Stimulated activated CD4-positive, alpha-beta T cell treated with anti-CD3 and anti-CD28 coated beads, Interleukin-1b, Interleukin-23, amount 100 ng/mL, for 1 hour (primary cell): ENCODE data around the gene FCGR2B.
"Not testable (repeated sequence)": the region's sequence is repeated elsewhere in the genome, so short reads cannot be mapped to it uniquely, and the experiment has no call there.

Source experiments
- DNase-seq, 2 donors: peaks; one replicate each; pipeline ENCODE4 v3.0.0-alpha.2; 2020; ENCODE audit warnings: low read depth in 2 of 2

FCGR2B gene

DNA sequence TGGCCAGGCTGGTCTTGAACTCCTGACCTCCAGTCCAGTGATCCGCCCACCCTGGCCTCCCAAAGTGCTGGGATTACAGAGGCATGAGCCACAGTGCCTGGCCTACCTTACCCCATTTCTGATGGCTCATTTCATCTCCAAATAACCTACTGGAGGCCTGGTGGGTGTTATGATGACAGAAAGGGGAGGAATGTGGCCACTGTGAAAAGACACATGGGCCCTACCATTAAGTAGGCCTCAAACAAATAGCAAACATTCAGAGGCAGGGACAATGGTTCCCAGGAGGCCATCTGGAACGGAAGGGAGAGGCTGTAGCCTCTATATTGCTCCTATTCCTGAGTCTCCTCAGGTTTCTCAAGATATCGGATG, 43.2 kb downstream of the FCGR2B start:
- DNase-seq, result no peak

DNA sequence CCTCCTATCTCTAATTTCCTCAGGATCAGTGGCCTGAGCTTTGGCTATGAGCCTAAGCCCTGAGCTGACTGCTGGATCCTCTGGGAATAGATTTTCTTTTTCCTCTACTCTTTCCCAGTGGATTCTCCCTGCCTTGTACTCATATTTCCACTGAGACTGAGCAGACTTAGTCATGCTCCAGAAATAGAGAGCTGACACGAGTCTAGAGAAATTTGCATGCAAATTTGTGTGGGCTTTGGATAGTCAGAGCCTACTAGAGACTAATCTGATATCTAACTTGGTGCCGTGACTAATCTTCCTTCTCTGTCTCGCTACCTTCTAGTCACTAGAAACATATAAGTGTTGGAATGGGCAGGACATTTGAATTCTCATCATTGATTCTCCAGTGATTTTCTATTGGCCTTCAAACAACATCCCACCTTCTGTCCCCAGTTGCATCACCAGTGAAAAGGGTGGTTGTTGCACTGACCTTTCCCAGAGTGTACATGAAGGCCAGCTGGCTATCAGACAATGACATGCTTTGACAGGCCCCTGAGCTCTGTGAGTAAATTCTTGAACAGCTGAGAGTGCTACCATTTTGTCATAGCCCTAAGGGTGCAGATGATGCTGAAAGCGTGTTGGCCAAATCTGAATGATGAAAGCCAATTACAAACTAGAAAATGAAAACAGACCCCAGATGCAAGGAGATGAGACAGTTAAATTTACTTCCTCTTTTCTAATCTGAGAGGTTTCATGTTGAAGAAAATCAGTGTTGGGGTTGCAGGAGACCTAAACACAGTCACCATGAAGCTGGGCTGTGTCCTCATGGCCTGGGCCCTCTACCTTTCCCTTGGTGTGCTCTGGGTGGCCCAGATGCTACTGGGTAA, 43.8 kb downstream of the FCGR2B start, which contains the start of gene FCRLA:
Gene FCRLA (plus strand): TSS at position 748 of the 866 bp plus-strand sequence. CDS start 36 bp downstream, at position 784.
- no peak for DNase-seq

DNA sequence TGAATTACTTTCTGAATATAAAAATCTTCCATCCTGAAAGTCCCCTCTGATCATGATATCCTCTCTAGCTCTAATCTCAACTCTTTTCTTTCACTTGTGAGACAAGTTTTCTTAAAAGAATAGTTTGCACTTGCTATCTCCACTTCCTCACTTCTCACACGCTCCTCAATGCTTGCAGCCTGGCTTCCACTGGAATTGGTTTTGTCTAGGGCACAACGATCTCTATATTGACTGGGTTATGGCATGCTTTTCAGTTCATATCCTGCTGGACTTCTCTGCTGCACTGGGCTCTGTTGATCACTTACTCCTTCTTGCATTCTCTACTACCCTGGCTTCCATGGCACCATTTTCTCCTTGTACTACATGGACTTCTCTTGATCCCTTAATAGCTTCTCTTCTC, 44.6 kb downstream of the FCGR2B start:
- DNase-seq, result no peak

DNA sequence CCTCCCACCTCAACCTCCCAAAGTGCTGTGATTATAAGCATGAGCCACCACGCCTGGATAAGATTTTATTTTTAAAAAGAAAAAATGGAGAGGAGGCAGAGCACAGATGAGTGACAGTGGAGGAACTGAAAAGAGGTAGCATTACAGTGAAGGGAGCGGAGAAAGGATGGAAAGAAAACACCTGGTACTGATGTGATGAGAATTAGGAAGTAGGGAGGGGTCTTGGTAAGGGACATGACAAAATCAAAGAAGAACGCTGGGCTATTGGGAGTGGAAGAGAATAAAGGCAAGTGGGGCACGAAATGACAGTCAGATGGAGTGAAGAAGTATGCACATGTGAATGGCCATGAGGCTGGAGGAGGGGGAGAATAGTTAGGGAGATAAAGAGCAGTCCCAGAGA, 46.4 kb downstream of the FCGR2B start:
- no peak for DNase-seq

DNA sequence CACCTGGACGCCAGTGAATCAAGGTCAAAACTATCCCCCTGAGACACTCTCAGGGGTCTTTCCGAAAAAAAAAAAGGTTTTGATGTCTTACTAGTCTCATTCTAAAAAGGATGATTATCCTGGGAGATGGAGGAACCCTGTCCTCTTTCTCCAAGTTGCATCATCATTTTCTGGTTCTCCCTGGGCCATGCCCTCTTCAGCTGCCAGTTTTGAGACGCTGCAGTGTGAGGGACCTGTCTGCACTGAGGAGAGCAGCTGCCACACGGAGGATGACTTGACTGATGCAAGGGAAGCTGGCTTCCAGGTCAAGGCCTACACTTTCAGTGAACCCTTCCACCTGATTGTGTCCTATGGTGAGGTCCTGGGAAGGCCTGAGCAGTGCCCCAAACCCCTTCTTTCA, 47.6 kb downstream of the FCGR2B start:
- no peak for DNase-seq

DNA sequence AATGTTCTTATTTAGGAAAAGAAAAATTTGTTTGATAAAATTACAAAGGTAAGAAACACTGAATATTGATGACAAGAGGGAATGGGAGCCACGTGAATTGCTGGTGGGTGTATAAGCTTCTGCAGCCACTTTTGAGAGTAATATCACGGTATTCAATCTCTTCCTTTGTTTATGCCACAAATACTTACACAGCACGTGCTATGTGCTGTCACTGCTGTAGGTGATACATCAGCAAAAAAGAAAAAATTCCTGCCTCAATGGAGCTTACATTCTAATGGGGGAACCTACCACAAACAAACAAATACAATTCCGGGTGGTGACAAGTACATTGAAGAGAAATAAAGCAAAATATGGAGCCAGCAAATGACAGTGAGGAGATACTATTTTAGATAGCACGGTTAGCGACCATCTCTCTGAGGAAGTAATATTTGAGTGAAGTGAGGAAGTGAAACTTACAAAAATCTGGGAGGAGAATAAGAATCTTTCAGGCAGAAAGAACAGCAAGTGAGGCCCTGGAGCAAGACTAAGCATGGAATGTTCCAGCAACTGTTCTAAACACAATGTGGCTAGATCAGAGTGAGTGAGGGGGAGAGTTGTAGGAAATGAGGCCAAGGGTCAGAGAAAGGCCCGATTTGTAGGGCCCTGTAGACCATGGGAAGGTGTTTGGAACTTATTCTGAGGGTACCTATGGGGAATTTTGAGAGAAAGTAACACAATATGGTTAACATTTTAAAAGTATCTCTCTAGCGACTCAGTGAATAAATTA, 55.8 kb downstream of the FCGR2B start:
- no peak for DNase-seq

DNA sequence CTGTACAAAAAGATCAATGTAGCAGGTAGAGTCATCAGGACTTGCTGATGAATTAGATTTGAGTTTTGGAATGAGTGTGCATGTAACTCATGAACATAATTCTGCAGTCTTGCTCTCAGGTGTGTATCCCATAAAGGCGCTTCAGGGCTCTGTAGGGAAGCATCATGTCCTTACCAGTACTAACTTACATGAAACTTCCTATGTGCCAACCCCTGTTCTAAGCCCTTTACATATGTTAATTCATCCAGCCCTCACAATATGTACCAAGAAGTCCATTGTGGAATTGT, 56.3 kb downstream of the FCGR2B start:
- no peak for DNase-seq

DNA sequence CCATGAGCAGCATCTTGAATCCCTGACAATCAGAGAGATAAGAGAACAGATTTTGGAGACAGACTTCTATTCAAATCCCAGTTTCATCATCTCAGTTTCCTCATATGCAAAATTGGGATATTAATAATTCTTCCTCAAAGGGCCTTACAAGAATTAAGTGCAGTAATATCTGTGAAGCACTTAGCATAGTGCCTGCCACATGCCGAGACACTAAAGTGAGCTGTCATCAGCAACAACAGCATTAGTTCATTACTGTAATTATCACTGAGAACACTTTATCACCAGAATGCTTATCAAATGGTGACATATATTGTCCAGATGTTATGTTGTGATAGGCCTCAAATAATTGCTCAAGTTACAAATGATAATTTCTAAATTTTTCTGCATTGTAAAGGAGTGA, 57.5 kb downstream of the FCGR2B start:
- DNase-seq, result no peak

DNA sequence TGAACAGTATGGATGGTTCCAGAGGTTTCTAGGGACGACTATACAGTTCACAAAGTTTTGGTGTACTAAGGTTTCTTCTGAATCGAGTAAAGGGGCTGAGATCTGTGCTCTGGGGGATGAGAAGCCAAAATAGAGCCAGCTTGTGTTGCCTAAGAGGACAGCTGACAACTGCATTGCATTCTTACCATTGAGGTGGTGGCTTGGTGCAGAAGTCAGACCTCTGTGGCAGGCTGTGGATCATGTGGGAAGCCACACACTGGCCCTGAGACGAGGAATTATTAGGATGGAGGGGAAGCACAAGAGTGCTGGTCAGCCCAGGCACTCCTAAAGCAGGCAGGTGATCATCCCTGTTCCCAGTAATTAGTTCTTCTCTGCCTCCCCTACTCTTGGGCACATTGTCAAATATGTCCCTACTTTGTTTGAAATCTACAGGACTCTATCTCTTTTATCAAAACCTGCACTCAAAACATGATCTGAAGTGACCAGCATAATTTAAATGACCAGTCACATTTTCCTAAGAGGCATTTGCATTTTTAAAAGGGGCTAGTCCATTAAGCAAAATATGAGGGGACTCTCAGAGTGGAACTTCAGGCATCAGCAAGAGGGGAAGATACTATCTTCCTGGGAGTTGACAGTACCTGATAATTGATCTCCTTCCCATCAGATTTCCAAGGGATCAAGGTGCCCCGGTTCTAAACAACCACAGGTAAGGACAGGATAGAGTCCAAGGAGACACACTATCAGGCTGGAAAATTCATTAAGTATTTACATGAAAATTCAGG, 58.2 kb downstream of the FCGR2B start, which contains the start of gene FCRLB:
Gene FCRLB (plus strand): TSS at position 589 of the 782 bp plus-strand sequence. CDS start 1,129 bp downstream, outside the sequence.
- DNase-seq, result no peak

DNA sequence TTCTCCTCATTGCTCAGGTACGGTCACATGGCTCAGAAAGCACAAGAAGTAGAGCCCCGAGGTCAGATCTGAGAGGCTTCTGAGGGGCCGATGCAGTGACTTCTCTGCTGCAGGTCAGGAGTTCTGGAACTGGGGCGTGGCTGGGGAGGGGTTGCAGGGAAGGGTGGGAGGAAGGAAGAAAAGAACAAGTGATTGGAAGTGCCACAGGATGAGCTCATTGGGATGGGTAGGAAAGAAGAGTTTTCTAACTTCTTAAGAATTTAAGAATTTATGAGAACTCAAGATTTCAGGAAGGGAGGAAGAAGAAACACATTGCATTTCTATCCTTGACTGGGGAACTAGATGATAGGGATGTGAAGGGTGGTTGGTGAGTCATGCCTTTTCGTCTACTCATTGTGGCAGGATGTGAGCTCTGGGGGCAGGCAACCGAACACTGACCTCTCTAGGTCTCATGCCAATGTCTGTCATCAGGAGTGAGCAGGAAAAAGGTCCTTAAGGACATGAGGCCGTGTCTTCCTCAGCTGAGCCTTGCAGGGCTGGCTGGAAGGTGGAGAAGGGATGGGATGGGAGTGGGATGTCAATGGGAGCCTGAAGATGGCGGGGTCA, 58.9 kb downstream of the FCGR2B start:
- no peak for DNase-seq

DNA sequence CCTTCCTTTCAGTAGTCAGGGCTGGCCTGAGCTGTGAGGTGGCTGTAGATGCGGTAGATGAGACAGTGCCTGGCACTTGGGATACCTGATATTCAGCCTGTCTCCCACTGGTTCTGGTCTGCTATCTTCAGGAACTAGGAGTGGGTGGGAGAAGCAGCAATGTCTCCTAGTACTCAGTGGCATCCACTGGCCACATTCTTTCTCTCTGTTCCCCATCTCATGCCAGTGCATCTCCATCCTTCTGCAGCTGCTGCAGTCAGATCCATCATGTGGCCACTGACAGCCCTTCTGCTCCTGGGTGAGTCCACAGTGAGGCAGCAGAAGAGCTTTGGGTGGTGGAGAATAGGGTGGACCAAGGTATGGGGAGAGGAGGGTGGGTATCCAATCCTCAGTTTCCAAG, 59.5 kb downstream of the FCGR2B start:
- DNase-seq, result no peak

DNA sequence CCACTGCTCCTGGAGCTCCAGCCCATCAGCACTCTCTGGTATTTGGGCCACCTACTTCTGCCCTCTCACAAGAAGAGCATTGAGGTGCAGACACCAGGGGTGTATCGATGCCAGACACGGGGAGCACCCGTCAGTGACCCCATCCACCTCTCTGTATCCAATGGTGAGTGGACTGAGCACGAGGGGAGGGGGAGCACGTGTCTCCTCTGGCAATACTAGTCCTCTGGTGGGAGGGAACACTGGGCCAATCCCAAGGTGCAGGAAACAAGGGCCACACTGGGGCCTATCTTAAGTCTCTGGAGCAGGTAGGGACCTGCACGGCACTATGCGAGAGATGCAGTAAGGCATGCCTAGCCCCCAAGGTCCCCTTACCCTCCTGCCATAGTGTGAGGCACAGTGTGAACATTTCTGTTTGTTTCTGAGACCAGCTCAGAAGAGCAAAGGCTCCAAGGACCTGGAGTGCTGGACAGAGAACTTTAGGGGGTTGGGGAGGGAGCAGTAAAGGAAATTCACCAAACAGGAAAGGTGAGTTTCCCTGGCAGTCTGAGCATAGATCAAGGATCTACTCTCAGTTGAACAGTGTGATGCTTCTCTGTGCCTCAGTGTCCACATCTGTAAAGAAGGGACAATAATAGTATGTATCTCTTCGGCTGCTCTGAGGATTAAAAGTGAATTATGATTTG, 60.7 kb downstream of the FCGR2B start:
- no peak for DNase-seq

DNA sequence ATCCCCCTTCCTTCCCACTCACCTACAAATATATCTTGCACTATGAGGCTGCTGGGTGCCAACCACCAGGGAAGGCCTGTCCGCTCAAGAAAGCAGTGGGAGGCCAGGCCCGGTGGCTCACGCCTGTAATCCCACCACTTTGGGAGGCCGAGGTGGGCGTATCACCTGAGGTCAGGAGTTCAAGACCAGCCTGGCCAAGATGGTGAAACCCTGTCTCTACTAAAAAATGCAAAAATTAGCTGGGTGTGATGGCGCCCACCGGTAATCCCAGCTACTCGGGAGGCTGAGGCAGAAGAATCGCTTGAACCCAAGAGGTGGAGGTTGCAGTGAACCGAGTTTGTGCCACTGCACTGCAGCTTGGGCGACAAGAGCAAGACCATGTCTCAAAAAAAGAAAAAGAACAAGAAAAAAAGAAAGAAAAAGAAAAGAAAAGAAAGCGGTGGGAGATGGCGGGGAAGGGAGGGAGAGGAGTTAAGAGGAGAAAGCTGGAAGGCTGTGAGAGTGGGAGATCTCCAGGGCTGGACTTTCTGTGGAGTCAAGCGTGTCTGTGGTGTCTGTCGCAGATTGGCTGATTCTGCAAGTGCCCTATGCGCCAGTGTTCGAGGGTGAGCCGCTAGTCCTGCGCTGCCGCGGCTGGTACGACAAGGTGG, 62.4 kb downstream of the FCGR2B start:
- not testable (repeated sequence) for DNase-seq

DNA sequence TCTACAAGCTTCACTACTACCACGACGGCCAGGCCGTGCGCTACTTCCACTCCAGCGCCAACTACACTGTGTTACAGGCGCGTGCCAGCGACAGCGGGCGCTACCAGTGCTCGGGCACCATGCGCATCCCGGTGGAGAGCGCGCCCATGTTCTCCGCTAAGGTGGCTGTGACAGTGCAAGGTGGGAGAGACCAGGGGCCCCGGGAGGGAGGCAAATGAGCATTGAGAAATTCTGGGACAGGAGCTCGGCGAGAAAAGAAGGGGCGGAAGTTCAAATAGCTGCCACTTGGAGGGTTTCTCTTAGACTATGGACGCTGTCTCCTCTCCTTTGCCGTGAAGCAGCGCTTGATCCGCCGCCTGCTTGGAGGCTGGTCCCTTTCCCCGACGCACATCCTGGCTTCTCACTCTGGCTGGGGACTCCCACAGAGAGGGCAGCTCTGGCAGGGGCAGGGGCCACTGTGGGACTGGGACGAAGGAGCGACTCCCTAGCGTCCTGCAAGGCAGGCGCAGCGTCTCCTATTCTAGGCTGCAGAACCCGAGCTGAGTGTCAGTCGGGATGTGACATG, 63.0 kb downstream of the FCGR2B start:
- no peak for DNase-seq

DNA sequence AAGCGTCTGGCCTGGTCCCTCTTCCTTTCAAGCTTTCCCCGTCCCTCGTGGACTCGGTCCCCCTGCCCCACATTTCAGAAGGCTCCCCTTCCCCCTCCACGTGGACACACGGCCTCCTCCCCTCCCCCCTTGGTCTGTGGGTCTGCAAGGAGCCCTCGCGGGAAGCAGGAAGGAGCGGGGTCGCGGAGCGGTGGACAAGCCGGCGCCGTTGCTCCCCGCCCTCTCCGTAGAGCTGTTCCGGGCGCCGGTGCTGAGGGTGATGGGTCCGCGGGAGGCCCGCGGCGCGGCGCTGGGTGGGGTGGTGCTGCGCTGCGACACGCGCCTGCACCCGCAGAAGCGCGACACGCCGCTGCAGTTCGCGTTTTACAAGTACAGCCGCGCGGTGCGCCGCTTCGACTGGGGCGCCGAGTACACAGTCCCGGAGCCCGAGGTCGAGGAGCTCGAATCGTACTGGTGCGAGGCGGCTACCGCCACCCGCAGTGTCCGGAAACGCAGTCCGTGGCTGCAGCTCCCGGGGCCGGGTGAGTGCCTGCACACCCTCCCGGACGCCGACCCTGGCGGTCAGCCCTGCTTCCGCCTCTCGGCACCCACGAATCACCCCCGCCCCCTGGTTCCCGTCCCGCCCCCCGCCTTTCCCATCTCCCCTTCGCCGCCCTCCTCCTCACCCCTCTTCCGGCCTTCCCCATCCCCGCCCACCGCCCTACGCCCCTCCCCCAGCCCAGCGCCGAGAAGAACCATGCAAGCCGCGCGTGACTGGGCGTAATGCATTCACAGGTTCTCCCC, 63.7 kb downstream of the FCGR2B start:
- no peak for DNase-seq

DNA sequence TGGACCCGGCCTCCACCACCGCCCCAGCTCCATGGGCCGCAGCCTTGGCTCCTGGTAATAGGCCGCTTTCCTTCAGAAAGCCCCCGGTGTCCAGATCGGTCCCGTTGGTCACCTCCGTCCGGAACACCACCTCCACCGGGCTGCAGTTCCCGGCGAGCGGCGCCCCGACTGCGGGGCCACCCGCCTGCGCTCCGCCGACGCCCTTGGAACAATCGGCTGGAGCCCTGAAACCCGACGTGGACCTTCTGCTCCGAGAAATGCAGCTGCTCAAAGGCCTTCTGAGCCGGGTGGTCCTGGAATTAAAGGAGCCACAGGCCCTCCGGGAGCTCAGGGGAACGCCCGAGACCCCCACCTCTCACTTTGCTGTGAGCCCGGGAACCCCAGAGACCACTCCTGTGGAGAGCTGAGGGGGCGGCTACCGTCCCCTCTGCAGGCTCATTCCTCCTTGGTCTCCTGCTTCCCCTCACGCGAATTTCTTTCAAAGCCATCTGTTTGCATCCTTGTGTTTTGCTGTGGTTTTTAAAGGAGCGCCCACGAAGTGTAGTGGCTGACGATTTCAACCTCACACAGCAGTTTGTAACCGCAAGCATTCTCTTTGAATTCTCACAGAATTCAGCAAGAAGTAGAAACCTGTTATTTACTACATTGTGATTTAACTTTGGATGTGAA, 64.4 kb downstream of the FCGR2B start:
- DNase-seq, result no peak
